T-helper 1 cell treated with Interleukin-12 subunit alpha and Interleukin-12 subunit beta and Interleukin-4 antibody, amounts not matched to agents 30 μg/mL and 1 μg/mL, for 36 hours (primary cell): ENCODE data around the gene UNC5A.

Experiments
- H3K27ac Mint-ChIP-seq: one replicate; pipeline ENCODE4 v1.8.0; 2021; ENCODE audit warnings: mild to moderate bottlenecking, mixed read lengths
- H3K27me3 Mint-ChIP-seq: one replicate; pipeline ENCODE4 v1.8.0; 2021; ENCODE audit warnings: low read depth, mixed read lengths
- H3K36me3 Mint-ChIP-seq: one replicate; pipeline ENCODE4 v1.8.0; 2021; ENCODE audit warnings: low read depth, mixed read lengths
- H3K4me1 Mint-ChIP-seq: one replicate; pipeline ENCODE4 v1.8.0; 2021; ENCODE audit warnings: low read depth, mixed read lengths
- H3K4me3 Mint-ChIP-seq: one replicate; pipeline ENCODE4 v1.8.0; 2021; ENCODE audit warnings: mild to moderate bottlenecking, moderate library complexity, mixed read lengths
- H3K9me3 Mint-ChIP-seq: one replicate; pipeline ENCODE4 v1.8.0; 2021; ENCODE audit warnings: mixed read lengths

UNC5A gene

DNA sequence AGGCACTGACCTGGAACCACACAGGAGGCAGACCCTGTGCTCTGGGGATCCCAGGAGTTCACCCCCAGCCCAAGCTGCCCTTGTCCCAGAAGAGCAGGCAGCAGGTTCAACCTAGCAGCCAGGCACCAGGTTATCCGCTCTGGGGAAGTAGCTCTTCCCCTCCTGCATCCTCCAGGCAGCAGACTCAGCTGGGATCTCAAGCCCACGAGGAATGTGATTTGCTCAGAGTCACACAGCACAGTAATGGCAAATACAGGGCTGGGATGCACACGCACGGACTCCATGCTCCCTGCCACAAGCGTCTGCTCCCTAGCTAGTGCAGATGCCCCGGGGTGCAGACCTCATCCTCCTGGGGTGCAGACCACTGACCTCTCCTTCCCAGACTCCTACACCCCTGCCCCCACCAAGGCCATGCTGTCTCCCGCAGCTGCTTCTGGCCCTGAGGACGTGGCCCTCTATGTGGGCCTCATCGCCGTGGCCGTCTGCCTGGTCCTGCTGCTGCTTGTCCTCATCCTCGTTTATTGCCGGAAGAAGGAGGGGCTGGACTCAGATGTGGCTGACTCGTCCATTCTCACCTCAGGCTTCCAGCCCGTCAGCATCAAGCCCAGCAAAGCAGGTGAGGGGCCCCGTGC is 63.3 kb downstream of the UNC5A start:
- Mint-ChIP-seq H3K36me3 (peaks cover 4% of the 10 kb centered on the region), H3K4me1 (peaks cover 2% of the 10 kb centered on the region), H3K4me3 (no peak overlapping the region), H3K27me3 (peaks cover 13% of the 10 kb centered on the region), H3K9me3 (peaks cover 14% of the 10 kb centered on the region), H3K27ac (no peak overlapping the region)

DNA sequence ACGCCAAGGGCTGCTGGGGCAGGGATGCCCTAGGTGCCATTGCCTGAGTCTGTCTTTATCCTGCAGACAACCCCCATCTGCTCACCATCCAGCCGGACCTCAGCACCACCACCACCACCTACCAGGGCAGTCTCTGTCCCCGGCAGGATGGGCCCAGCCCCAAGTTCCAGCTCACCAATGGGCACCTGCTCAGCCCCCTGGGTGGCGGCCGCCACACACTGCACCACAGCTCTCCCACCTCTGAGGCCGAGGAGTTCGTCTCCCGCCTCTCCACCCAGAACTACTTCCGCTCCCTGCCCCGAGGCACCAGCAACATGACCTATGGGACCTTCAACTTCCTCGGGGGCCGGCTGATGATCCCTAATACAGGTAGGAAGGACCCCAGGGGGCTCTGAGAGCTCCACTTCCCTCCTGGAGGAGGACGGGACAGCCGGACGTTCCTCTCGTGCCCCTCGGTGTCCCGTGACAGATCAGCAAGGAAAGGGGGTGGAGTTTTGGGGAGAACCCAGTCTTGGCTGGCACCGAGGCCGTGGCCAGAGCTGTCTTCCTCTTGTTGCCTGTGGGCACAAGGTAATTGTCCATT is 63.9 kb downstream of the UNC5A start:
- peaks cover 14% of the 10 kb centered on the region for H3K9me3 Mint-ChIP-seq
- H3K27ac Mint-ChIP-seq = no peak overlapping the region
- peaks cover 4% of the 10 kb centered on the region for H3K36me3 Mint-ChIP-seq
- H3K4me1 Mint-ChIP-seq = peaks cover 2% of the 10 kb centered on the region
- H3K4me3 Mint-ChIP-seq = no peak overlapping the region
- peaks cover 13% of the 10 kb centered on the region for H3K27me3 Mint-ChIP-seq

DNA sequence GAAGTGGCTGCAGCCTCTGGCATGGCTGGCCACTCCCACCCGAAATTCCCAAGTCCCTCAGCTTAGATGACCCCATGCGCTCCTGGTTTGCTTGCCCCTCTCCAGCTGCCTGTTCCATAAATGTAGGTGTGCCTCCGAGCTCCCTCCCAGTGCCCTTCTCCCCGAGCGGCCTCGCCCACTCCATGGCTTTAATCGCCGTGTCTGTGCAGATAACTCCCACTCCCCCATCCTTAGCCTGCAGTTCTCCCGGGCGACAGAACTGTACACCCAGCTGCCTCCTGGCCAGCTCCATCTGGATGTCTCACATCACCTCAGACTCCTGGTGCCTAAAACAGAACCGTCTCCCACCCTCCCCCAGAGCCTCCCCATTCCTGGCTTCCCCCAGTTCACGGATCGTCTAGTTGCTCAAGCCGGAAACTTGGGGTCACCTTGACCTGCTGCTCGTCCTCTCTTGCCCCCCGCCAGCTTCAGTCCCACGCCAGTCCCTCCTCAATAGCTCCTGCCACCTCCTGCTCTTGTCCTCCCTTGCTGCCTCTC is 64.7 kb downstream of the UNC5A start:
- H3K4me1 Mint-ChIP-seq = peaks cover 2% of the 10 kb centered on the region
- H3K27ac Mint-ChIP-seq = no peak overlapping the region
- no peak overlapping the region for H3K4me3 Mint-ChIP-seq

DNA sequence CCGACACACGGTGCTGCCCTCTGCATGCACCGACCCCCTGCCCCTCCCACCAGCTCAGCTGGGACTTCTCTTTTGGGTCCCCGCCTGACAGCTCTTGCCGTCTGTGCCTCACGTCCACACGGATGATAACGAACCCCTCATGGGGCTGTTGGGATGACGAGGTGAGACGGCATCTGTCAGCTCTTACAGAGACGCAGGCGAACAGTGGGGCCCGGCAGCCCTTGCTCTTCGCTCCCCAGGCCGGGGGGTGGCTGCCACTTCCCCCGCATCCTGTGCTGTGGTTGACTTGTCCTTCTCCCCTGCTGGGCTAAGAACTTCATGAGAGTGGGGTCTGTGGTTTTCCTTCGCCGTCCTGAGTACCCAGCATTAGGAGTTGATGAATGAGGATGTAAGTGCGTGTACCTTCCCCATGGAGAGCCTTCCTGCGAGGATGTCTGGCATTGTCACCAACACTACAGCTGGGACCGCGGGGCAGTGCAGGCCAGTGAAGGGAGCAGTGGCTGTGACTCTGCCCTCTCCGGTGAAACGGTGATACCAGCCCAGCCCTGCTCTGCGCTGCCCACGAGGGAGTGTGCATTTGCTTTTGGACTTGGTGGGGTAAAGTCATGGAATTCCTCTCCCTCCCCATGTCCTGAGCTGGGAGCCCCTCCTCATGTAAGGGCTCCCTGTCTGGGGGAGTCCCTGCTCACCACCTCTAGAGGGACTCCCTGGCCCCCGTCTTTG is 65.6 kb downstream of the UNC5A start:
- no peak overlapping the region for H3K27ac Mint-ChIP-seq
- peaks cover 13% of the 10 kb centered on the region for H3K27me3 Mint-ChIP-seq
- peaks cover 5% of the 10 kb centered on the region for H3K9me3 Mint-ChIP-seq
- H3K36me3 Mint-ChIP-seq = peaks cover 4% of the 10 kb centered on the region
- peaks cover 2% of the 10 kb centered on the region for H3K4me1 Mint-ChIP-seq
- H3K4me3 Mint-ChIP-seq = no peak overlapping the region

More for the DNA sequence above, 64.7 kb downstream of the UNC5A start:
- peaks cover 10% of the 10 kb centered on the region for H3K9me3 Mint-ChIP-seq
- H3K36me3 Mint-ChIP-seq = peaks cover 4% of the 10 kb centered on the region
- H3K27me3 Mint-ChIP-seq = peaks cover 13% of the 10 kb centered on the region

DNA sequence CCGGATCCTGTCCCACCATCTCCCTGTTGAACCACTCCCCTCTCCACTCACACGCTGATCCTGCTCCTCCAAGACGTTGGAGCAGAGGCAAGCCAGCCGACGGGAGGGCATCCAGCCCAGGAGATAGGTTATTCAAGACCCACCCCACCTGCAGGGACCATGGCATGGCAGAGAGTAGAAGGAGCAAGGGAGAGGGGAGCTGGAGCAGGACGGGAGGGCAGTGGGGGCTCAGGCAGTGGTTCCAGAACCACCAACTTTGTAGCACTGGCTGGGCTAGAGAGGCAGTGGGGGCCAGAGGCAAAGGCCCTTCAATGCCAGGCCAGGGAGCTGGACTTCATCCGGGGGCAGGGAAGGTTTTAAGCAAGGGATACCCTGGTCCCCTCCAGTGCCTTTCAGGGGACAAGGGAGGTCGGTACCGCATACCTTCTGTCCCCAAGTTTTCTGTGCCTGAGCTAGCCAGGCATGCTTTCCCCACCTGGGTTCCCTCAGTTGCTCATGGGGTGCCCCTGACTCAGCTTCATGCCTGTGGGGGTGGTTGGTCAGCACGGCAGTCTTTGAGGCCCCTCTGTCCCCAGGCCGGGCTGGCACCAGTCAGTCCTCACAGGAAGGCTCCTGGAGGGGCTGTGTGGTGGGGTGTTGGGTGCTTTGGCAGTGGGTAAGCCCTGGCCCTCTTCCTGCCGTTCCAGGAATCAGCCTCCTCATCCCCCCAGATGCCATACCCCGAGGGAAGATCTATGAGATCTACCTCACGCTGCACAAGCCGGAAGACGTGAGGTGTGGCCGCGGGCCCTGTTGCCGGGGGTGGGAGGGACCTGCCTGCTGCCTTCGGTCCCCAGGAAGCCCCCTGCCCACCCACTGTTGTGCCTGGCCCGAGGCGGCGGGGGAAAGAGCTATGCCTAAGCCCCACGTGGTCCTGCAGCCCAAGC is 66.4 kb downstream of the UNC5A start:
- no peak overlapping the region for H3K27ac Mint-ChIP-seq
- H3K36me3 Mint-ChIP-seq = peaks cover 4% of the 10 kb centered on the region
- peaks cover 13% of the 10 kb centered on the region for H3K27me3 Mint-ChIP-seq
- peaks cover 5% of the 10 kb centered on the region for H3K9me3 Mint-ChIP-seq
- H3K4me1 Mint-ChIP-seq = peaks cover 2% of the 10 kb centered on the region
- no peak overlapping the region for H3K4me3 Mint-ChIP-seq

DNA sequence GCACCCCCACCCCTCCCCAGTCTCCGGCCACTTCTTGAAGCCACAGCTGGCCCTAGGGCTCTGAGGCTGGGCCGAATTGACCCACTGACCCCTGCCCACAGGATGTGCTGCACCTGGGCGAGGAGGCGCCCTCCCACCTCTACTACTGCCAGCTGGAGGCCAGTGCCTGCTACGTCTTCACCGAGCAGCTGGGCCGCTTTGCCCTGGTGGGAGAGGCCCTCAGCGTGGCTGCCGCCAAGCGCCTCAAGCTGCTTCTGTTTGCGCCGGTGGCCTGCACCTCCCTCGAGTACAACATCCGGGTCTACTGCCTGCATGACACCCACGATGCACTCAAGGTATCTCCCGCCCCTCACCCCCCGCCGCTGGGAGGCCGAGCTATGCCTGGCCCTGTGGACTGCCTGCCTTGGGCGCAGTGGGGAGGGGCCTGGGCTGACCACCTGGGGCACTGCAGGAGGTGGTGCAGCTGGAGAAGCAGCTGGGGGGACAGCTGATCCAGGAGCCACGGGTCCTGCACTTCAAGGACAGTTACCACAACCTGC is 67.5 kb downstream of the UNC5A start:
- Mint-ChIP-seq H3K27ac (no peak overlapping the region), H3K27me3 (peaks cover 13% of the 10 kb centered on the region), H3K36me3 (peaks cover 4% of the 10 kb centered on the region), H3K4me1 (peaks cover 2% of the 10 kb centered on the region), H3K9me3 (peaks cover 5% of the 10 kb centered on the region), H3K4me3 (no peak overlapping the region)

DNA sequence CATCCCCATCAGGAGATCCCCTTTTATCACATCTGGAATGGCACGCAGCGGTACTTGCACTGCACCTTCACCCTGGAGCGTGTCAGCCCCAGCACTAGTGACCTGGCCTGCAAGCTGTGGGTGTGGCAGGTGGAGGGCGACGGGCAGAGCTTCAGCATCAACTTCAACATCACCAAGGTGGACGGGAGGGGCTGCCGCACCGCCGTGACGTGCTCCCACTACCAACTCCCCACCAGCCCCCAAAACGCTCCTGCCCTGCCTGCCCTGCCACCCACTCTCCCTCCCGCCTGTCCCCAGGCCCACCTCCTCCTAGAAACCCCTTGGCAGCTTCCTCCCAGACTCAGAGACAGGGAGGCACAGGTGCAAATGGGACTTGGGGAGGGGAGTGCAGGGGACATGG is 68.1 kb downstream of the UNC5A start:
- peaks cover 13% of the 10 kb centered on the region for H3K27me3 Mint-ChIP-seq
- peaks cover 2% of the 10 kb centered on the region for H3K4me1 Mint-ChIP-seq

DNA sequence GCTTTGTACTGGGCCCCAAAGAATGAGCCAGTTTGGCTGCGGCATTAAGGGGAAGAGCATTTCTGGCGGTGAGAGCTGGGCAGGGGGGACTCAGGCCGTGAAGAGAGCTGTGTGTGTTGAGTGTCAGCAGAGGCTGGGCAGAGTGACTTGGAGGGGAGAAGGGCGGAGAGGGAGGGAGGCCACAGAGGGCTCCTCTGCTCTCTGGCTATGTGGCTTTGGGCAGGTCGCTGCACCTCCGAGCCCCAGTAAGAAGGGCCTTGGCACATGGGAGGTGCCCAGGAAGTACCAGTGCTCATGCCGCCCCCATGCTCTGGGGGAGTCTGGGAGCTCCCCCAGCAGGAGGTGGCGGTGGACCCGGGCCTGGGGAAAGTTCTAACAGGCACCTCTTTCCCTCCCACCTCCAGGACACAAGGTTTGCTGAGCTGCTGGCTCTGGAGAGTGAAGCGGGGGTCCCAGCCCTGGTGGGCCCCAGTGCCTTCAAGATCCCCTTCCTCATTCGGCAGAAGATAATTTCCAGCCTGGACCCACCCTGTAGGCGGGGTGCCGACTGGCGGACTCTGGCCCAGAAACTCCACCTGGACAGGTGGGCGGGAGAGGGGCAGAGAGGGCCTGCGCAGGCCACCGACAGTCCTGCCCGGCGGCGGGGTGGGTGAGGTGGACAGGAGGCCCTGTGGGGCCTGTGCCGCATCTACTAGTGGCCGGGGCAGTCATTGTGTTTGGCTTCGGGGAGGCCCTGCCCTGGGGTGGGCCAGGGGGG is 68.7 kb downstream of the UNC5A start:
- Mint-ChIP-seq H3K36me3 (peaks cover 2% of the 10 kb centered on the region), H3K9me3 (no peaks in the 10 kb centered on the region), H3K27ac (no peak overlapping the region), H3K4me1 (peaks cover 2% of the 10 kb centered on the region), H3K4me3 (no peak overlapping the region), H3K27me3 (peaks cover 13% of the 10 kb centered on the region)

More for the DNA sequence above, 68.1 kb downstream of the UNC5A start:
- Mint-ChIP-seq H3K27ac (no peak overlapping the region), H3K4me3 (no peak overlapping the region), H3K36me3 (peaks cover 2% of the 10 kb centered on the region), H3K9me3 (no peaks in the 10 kb centered on the region)

DNA sequence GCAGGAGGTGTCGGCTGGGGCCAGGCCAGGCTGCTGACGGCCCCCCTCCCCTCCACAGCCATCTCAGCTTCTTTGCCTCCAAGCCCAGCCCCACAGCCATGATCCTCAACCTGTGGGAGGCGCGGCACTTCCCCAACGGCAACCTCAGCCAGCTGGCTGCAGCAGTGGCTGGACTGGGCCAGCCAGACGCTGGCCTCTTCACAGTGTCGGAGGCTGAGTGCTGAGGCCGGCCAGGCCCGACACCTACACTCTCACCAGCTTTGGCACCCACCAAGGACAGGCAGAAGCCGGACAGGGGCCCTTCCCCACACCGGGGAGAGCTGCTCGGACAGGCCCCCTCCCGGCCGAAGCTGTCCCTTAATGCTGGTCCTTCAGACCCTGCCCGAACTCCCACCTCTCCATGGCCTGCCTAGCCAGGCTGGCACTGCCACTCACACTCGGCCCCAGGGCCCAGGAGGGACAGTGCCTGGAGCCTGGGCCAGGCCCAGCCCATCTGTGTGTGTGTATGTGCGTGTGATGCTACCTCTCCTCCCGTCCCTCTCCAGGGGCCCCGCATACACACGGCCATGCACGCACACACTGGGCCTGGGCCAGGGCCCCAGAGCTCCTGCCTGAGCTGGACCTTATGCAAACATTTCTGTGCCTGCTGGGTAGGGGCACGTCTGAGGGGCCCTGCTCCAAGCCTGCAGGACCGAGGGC is 69.5 kb downstream of the UNC5A start:
- Mint-ChIP-seq H3K36me3 (peaks cover 2% of the 10 kb centered on the region), H3K4me3 (no peak overlapping the region), H3K27me3 (peaks cover 12% of the 10 kb centered on the region), H3K27ac (no peak overlapping the region), H3K9me3 (no peaks in the 10 kb centered on the region), H3K4me1 (peaks cover 3% of the 10 kb centered on the region)

DNA sequence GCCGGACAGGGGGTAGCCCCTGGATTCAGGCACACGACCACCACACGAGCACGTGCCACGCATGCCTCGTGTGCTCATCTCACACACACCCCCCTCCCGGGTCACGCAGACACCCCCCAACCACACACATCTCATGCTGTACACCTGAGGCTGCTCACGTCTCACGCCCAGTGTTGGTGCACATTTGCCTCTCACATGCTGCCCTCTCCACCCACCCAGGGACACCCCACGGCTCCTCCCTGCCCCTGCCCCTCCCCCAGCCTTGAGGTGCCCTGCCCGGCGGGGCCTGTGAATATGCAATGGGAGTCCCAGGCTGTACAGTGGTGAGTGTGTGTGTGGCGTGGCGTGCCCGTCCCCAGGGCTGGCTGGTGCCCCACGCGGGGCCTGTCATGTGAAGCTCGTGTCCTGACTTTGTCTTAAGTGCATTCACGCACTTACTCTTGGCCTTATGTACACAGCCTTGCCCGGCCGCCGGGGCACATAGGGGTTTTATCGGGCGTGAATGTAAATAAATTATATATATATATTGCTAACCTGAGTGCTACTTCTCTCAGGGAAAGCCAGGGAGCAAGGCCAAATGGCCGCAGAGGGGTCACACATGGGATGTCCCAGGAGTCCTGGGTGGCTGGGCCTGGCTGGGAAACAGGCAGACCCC is 70.1 kb downstream of the UNC5A start:
- Mint-ChIP-seq H3K36me3 (peaks cover 2% of the 10 kb centered on the region), H3K27ac (no peak overlapping the region), H3K9me3 (no peaks in the 10 kb centered on the region), H3K4me1 (peaks cover 5% of the 10 kb centered on the region), H3K27me3 (peaks cover 6% of the 10 kb centered on the region), H3K4me3 (no peak overlapping the region)

DNA sequence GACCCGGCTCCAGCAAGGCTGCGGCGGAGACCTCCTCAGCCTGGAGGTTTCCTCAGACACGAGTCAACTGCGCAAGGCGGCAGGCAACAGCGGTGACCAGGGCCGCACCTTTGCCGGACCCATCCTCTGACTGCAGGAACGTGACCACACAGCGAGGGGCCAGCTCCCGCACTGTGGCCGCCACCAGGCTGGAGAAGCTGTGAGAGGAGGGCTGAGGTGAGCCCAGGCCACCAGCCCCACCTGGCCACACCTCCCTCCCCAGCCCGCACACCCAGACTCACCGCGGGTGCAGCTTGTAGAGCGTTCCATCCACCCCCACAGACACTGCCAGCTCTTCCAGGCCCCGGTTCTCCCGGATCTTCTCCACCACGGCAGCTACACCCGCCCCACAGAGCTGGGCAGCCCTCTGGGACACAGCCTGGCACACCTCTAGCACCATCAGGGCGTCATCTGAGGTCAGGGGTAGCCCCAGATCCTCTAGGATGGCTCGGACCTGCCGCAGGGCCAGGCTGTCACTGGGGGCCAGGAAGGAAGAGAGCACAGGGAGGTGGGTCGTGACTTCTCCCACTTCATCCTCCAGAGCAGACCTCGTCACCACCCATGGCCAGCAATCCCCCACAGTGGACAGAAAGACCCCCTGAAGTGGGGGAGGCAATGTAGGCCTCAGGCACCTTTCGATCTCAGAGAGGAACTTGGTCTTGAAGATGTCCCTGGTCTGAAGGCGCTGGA is 70.8 kb downstream of the UNC5A start:
- Mint-ChIP-seq H3K27me3 (no peaks in the 10 kb centered on the region), H3K9me3 (no peaks in the 10 kb centered on the region), H3K27ac (no peak overlapping the region), H3K4me3 (no peak overlapping the region), H3K4me1 (peaks cover 3% of the 10 kb centered on the region), H3K36me3 (no peaks in the 10 kb centered on the region)
